ENCODE measurements around the gene ATP5PB.

Gene ATP5PB

DNA sequence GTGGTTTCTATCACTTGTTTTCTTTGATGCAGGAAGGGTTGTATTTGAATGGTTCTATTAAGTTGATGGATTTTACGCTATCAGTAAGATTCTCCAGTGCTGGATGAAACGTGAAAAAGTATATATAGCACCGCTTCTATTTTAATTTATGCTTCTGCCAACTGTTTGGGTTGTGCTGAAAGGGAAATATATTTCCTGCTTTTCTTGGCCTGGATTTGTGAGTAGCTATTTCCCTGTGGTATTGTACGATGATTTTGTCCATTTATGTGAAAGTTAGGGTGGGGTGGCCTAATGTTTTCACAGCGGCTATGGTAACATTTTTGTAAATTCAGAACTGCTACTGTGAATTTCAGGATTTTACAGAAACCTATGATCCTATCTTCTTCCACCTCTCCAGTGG is 24.8 kb downstream of the ATP5PB start:
- DNase-seq = no peak

GRCh38 chr1:111474521-111474920 is 25.3 kb downstream of the ATP5PB start:
- DNase-seq = no peak

- no peak for DNase-seq
Observed at GRCh38 chr1:111475701-111476100, 26.4 kb downstream of the ATP5PB start.

DNA sequence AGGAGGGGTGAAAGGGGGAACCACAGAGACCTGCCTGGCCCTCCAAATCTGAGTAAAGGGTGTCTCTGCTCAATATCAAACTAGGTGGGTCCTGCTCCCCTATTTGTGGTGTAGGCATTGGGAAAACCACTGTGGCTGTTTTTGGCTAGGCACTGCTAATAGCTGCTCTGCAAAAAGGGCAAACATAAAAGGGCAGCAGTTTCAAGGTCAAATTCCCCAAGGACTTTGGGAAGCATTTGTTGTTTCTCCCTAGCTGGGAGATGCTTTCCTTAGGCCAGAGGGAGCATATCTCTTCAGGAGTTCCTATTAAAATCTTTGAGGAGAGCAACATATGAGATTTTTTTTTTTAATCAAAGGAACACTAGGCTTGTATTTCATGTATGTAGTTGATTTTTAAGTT is 26.9 kb downstream of the ATP5PB start:
- DNase-seq = no peak

- no peak for DNase-seq
Observed at GRCh38 chr1:111476761-111477309, 27.6 kb downstream of the ATP5PB start.

DNA sequence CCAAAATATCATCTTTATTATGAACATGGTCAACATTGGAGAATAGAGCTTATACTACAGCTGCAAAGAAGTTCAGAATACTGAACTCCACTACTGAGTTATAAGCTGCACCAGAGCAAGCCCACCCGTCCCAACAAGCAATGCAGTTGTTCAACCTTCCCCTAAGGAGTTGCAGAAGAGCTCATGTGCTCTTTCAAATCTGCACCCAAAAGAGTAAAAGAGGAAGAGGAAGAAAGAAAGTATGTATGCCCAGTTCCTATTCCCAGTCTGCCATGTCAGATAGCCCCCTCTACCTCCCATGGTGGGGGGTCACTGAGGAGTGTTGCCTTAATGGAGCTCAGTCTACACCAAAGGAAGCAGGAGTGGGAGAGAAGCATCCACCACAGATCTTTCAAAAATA is 31.4 kb downstream of the ATP5PB start:
- DNase-seq = no peak

DNA sequence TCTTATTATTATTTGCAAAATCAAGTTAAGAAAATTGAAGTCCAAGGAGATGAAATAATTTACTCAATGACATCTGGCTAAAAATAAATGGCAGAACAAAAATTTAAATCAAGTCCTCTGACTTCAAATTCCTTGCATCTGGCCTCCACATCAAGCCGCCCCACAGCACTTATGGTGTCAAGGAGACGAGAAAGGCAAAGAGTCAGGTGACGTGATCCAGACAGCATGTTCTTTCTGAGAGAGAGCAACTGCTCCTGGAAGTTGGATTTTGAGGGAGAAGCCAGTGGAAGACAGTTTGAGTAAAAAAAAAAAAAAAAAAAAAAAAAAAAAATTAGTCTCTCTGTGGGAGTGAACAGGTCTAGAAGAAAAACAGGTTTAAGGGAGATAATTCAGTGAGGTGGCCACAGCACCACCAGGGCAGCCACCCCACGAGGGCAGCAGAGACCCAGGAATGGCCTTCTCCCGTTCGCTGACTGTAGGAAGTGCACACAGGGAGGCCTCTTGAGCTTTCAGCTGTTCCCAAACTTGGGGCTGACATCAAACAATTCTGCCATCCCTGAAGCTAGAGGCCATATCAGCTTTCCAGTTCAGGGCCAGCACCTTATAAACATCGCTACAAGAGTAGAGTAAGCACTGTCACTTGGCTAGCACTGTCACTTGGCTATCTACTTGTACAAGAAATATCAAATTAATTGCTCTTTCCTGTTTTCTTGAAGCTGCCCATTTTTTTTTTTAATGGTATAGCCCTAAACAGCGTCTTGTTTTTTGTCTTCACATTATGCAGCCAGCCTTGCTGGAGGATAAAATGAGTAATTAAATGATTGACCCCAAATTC is 32.3 kb downstream of the ATP5PB start:
- peak in 48 of 56 donors; percentile 19 to 86 (median 60) for DNase-seq

DNA sequence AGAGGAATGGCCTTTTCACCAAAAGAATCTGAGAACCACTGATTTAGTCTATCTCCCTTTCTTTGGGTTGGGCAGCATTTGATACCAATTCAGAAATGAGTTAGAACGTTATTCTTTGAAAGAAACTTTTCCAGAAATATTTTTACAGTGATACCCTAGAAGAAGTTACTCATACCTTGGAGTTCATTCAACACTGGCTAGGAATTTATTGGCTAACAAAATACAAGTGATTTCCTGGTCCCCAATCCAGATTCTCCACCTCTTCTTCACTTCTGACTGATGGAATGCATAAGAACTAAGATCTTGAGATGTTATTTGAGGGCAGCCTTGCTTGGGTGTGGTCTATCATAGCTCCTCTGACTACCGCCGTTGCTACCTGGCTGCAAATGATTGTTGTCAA is 33.9 kb downstream of the ATP5PB start:
- no peak for DNase-seq

GRCh38 chr1:111483876-111484275 is 34.6 kb downstream of the ATP5PB start:
- DNase-seq = no peak

DNA sequence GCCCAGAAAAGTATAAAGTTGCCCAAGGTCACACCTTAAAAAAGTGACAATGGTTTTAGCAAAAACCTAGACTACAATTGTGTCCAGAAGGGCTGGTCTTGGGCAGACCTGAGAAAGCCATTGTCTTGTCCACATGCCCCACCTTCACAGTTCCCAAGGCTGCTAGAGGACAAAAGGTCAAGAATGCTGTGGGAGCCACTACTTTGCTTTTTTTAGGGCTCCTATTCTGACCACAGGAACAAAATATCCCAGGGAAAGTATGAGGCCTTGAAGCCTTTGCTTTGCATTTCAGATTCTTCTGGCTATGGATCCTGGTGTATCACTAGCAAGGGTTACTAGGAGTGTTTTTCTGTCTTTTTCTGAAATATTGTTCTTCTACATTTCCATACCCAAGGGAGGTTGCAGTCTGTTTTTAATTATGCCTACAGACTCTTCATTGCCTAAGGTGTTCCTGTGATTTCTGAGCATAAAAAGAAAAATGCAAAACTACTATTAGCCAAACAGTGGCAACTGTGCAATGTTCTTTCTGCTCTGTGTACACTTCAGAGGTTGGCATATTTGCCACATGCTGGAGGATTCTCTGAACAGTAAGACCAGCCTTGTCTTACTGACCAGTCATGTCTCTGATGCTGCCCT is 35.2 kb downstream of the ATP5PB start:
- no peak for DNase-seq

DNA sequence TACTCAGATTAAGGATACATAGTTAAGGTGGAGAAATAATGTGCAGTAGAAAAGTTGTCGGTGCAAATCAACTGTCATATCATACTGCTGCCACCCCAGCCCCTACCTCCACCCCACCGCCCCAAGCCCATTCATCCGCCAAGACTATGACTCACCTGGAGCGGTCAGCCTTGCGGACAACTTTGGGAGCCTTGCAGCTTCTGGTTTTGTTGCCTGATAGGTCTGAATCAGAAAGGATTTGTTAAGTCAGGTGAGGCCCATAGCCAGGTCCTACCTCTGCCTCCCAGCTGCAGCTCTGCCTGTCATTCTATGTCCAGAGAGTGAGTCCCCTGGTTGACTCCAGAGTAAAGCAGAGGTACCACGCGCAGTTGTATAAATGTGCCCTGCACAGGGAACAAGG is 37.2 kb downstream of the ATP5PB start:
- DNase-seq = no peak

GRCh38 chr1:111487133-111487532 is 37.9 kb downstream of the ATP5PB start:
- DNase-seq = no peak

DNA sequence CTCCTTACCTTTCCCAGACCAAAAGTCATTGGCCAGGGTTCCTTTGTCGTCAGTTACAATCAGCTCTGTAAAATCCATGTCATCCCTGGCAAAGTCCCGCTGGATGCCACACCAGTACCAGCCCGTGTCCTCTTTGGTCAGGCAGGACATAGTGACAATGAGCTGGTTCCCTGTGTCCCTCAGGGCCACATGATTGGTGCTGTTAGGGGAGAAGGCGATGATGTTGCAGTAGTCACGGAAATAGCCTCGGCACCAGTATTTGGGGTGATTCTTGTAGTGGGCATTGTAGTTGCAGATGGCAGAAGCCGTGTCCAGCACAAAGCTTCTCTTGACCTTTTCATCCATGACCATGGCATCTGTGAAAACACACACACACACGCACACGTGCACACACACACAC is 39.4 kb downstream of the ATP5PB start:
- DNase-seq = peak in 30 of 56 donors; percentile 15 to 78 (median 36)

DNA sequence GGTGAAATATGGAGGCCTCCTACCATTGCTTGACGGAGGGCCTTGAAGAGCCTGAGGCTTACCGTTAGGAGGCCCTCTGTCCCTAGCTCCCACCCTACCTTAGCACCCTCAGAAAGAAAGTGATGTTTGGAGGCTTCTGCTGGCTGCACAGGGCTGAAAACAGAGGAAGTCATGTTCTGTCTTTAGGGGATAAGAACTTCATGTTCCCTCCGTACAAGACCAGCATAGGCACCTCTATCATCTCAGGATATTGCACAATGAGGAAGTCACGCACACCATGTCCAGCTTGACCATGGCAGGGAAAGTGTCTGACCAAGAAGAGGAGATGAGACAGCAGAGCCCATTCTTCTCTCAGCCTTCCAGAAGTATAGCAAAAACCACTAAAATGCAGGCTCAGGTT is 40.3 kb downstream of the ATP5PB start:
- peak in 5 of 56 donors; percentile 19 to 24 (median 21) for DNase-seq

DNA sequence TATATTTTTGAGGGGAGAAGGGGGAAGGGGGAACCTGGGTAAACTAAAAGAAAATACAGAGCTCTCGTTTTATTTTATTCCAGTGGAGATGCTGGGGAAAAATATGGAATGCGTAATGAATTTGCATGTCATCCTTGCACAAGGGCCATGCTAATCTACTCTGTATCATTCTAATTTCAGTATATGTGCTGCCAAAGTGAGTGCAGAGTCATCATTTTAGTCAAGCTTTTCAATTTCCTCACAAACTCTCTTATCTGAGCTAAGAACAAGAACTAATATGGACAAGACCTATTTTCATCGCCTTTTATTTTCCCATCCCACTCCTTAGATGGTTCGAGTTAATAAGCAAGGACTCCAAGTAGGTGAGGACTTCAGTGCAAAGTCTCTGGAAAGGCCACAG is 41.0 kb downstream of the ATP5PB start:
- no peak for DNase-seq

GRCh38 chr1:111491070-111491469 is 41.8 kb downstream of the ATP5PB start:
- peak in 1 of 56 donors; percentile 27 for DNase-seq

- DNase-seq = no peak
Observed at GRCh38 chr1:111496398-111496797, 47.1 kb downstream of the ATP5PB start.

DNA sequence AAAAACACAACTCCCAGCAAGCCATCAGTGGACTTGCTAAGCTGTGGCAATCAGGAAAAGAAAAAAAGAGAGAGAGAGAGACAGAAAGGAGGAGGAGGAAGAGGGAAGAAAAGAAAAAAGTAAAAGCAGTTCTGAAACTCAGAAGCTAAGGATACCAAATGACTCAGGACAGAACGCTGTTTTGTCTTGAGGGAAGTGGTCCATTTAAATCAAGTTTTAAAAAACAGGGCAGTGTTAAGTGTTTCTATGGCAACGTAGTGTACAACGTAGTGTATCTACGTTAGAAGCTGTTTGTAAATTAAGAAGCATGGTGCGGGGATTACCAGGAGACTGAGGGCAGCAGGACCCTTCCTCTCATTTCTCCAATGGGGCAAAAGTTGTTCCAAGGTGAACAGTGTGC is 48.3 kb downstream of the ATP5PB start:
- no peak for DNase-seq

- no peak for DNase-seq
Observed at GRCh38 chr1:111499026-111499785, 49.9 kb downstream of the ATP5PB start.

DNA sequence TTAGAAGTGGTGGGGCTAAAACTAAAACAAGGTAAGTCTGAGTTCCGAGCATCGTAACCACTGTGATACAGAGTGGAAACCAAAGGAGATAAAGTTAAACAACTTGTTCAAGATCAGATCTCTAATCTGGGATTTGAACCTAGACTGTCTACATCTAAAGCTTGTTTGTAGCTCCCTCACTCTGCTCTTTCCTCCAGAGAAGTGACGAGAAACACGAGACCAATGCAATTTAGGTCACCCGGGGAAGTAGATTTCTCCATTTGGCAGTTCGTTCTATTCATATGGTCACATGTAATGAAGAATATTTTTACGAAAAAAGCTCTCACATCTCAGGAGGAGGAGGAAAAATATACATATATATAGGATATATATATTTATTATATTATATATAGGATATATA is 52.4 kb downstream of the ATP5PB start:
- no peak for DNase-seq

DNA sequence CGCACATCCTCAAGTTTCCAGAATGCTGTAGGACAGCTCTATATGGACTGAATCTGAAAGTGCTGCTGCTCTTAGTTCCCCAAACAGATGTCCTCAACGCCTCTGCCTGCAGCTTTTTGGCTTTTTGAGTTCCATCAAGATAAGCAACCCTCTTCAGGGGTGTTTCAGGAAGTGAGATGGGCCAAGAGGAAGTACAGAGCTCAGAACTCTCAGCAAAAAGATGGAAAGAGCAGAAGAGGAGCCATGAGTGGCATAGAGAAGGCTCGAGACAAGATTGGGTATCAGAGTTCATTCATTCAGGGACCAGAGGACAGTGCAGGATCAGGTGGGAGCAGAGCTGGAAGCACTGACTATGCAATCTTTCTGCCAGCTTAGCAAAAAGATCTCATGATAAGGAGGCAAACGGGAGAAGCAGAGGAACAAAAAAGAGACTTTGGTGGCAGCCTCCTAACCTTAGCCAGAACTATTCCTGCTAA is 54.4 kb downstream of the ATP5PB start, which contains the start of the genes ADORA3 and TMIGD3:
TSS of gene ADORA3 (minus strand) at position 49 of the 476 bp plus-strand sequence. CDS start 279 bp downstream, outside the sequence.
TSS of gene TMIGD3 (minus strand) at position 49 of the 476 bp plus-strand sequence. CDS start 279 bp downstream, outside the sequence.
- no peak for DNase-seq

Data from nucleus accumbens (tissue), 56 donors.